WTC11 (cell line): ENCODE results near the gene CPPED1. TPM values are rescaled to one million over a fixed set of nuclear protein-coding genes. Genes with fewer than 3 reads are reported as not detected.

Experiments
- ATAC-seq: fragments of 200-7000 bp; cut with Tn5 transposase; 2 replicates; pipeline ENCODE4 v1.10.0; 2021; ENCODE audit warnings: mild to moderate bottlenecking, moderate library complexity
- CTCF ChIA-PET: fragments of 300-600 bp; sonication (Branson Sonifier 250); formaldehyde crosslinking; loops from one replicate; lab custom pipeline; 2021; ENCODE audit warnings: antibody characterized with exemption; lab: Charles Lee
- POLR2A ChIA-PET: fragments of 350-600 bp; sonication (Branson Sonifier 250); formaldehyde crosslinking; loops from one replicate; lab custom pipeline; 2021; ENCODE audit warnings: antibody characterized with exemption; lab: Charles Lee
- DNase-seq: peaks from one replicate; pipeline ENCODE4 v3.0.0; 2021; ENCODE audit warnings: low spot score
- H3K27ac Mint-ChIP-seq: 2 replicates; pipeline ENCODE4 v1.8.0; 2021; ENCODE audit warnings: mixed read lengths
- H3K27me3 Mint-ChIP-seq: 2 replicates; pipeline ENCODE4 v1.8.0; 2021; ENCODE audit warnings: low read depth, mild to moderate bottlenecking, moderate library complexity, mixed read lengths
- H3K36me3 Mint-ChIP-seq: 2 replicates; pipeline ENCODE4 v1.8.0; 2021; ENCODE audit warnings: mixed read lengths
- H3K4me1 Mint-ChIP-seq: 2 replicates; pipeline ENCODE4 v1.8.0; 2022; ENCODE audit warnings: mixed read lengths
- H3K4me3 Mint-ChIP-seq: 2 replicates; pipeline ENCODE4 v1.8.0; 2021; ENCODE audit warnings: mild to moderate bottlenecking, moderate library complexity, mixed read lengths
- H3K9me3 Mint-ChIP-seq: 2 replicates; pipeline ENCODE4 v1.8.0; 2021; ENCODE audit warnings: mixed read lengths
- ARID4B ChIP-seq: sonication (generic); formaldehyde crosslinking; IDR thresholded peaks from 2 replicates; pipeline ENCODE4 v1.8.0; 2023; ENCODE audit warnings: missing genetic modification reagents, mild to moderate bottlenecking, borderline replicate concordance
- ELF4 ChIP-seq: sonication (generic); formaldehyde crosslinking; IDR thresholded peaks from 2 replicates; pipeline ENCODE4 v1.8.1; 2022; ENCODE audit warnings: low read depth, mild to moderate bottlenecking, moderate library complexity, missing genetic modification reagents
- FOXJ3 ChIP-seq: sonication (generic); formaldehyde crosslinking; IDR thresholded peaks from 2 replicates; pipeline ENCODE4 v1.9.0; 2021; ENCODE audit warnings: missing genetic modification reagents, mild to moderate bottlenecking, borderline replicate concordance
- SP1 ChIP-seq: sonication (generic); formaldehyde crosslinking; conservative IDR thresholded peaks from 2 replicates; pipeline ENCODE4 v1.8.1; 2022; ENCODE audit warnings: missing genetic modification reagents
- ZNF232 ChIP-seq: sonication (generic); formaldehyde crosslinking; IDR thresholded peaks from 2 replicates; pipeline ENCODE4 v1.8.0; 2022; ENCODE audit warnings: mild to moderate bottlenecking, missing genetic modification reagents
- ZNF281 ChIP-seq: sonication (generic); formaldehyde crosslinking; IDR thresholded peaks from 2 replicates; pipeline ENCODE4 v1.8.0; 2023; ENCODE audit warnings: mild to moderate bottlenecking, missing genetic modification reagents
- ZSCAN18 ChIP-seq: fragments of 250-450 bp; sonication (Bioruptor Pico); IDR thresholded peaks from 2 replicates; pipeline ENCODE4 v2.1.2; 2022; ENCODE audit warnings: mild to moderate bottlenecking, moderate library complexity
- total RNA-seq: library from RNA; stranded (reverse); gene quantifications from 3 replicates; pipeline ENCODE4 v1.2.3, GENCODE V29; 2021
- TF ChIP-seq, protein P1 (sequence below): sonication (generic); formaldehyde crosslinking; IDR thresholded peaks from 2 replicates; pipeline ENCODE4 v1.8.1; 2022; ENCODE audit warnings: low read depth, missing genetic modification reagents, borderline replicate concordance
- TF ChIP-seq, protein P2 (sequence below): sonication (generic); formaldehyde crosslinking; IDR thresholded peaks from 2 replicates; pipeline ENCODE4 v1.8.1; 2022; ENCODE audit warnings: mild to moderate bottlenecking, moderate library complexity, missing genetic modification reagents
- TF ChIP-seq, protein P3 (sequence below): fragments of 250-450 bp; sonication (Bioruptor Pico); IDR thresholded peaks from 2 replicates; pipeline ENCODE4 v1.9.0; 2021; ENCODE audit warnings: mild to moderate bottlenecking

The CPPED1 gene
- total RNA-seq, 1 experiment from 2014 or later: 8.8 TPM

DNA sequence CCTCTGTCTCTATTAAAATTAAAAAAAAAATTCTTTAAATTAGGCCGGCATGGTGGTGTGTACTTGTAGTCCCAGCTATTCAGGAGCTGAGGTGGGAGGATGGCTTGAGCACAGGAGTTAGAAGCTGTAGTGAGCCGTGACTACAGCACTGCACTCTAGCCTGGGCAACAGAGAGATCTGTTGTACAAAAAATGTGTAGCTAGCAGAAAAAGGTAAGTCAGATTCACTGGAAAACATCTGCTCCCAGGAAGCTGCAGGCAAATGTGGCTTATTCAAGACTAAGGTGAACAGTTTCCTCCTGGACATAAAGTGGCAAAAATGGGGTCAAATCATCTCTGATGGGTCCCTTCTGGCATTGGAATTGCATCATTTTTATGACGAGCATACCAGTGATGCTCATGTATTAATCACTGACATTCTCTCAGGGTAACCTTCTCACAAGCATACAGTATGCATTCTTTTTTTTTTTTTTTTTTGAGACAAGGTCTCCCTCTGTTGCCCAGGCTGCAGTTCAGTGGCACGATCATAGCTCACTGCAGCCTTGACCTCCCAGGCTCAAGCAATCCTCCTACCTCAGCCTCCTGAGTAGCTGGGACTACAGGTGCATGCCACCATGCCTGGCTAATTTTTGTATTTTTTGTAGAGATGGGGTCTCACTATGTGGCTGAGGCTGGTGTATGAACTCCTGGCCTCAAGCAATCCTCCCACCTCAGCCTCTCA lies 48.7 kb downstream of the CPPED1 start (continued):
- no peak for TF ChIP-seq ARID4B (CRISPR knock-in tag)

DNA sequence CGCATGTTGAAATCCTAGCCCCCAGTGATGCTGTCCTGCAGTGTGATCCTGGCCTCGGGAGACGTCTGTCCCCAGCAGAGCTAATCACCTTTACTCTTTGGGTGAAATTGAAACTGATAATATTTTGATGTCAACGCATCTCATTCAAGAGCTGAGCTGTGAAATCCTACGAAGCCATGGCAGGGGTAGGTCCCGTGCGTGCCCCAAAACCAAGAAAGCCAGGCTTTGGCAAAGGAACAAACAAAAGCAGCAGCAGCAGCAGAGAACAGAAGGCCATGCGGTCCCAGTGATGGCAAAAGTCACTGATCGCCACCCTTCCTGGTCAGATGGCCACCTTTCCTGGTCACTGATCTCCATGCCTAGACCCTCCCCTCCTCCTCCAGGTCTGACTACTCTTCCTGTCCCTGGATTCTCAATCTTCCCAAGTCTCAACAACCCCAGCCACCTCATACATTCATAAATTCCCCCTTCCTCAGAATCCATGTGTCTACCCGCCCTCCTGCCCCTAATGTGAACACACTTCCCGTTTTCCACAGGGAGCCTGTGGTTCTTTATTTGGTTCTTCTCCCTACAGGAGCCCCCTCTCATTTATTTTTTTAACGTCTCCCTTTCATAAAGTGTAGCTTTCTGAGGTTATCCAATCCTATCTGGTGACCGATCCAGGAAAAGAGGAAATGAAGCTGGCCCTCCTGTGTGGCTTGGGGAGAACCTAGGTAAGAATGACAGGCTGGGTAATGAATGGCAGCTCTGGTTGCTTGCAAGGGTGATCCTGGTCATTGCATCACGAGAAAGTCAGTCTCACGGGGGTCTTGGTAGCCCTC lies 50.3 kb downstream of the CPPED1 start:
- Mint-ChIP-seq H3K4me3 (no peak overlapping the region), H3K27me3 (no peaks in the 10 kb centered on the region), H3K36me3 (no peaks in the 10 kb centered on the region), H3K27ac (no peak overlapping the region), H3K9me3 (no peaks in the 10 kb centered on the region), H3K4me1 (peaks cover 5% of the 10 kb centered on the region)
- no peak for DNase-seq
- CTCF ChIA-PET: interaction anchor here (1.2 kb wide), 1 partner anchor 13 kb away, joined by 3 read pairs; no protein-coding TSS in a partner anchor
- ATAC-seq: no peak
- POLR2A ChIA-PET: interaction anchor here (0.5 kb wide), 1 partner anchor 12 kb away, joined by 4 read pairs; no protein-coding TSS in a partner anchor
- TF ChIP-seq, protein P1, sequence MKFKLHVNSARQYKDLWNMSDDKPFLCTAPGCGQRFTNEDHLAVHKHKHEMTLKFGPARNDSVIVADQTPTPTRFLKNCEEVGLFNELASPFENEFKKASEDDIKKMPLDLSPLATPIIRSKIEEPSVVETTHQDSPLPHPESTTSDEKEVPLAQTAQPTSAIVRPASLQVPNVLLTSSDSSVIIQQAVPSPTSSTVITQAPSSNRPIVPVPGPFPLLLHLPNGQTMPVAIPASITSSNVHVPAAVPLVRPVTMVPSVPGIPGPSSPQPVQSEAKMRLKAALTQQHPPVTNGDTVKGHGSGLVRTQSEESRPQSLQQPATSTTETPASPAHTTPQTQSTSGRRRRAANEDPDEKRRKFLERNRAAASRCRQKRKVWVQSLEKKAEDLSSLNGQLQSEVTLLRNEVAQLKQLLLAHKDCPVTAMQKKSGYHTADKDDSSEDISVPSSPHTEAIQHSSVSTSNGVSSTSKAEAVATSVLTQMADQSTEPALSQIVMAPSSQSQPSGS: no peak
- TF ChIP-seq ZNF232 (CRISPR knock-in tag): no peak
- TF ChIP-seq, protein P2, sequence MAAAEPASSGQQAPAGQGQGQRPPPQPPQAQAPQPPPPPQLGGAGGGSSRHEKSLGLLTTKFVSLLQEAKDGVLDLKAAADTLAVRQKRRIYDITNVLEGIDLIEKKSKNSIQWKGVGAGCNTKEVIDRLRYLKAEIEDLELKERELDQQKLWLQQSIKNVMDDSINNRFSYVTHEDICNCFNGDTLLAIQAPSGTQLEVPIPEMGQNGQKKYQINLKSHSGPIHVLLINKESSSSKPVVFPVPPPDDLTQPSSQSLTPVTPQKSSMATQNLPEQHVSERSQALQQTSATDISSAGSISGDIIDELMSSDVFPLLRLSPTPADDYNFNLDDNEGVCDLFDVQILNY: no peak
- TF ChIP-seq SP1: no peak
- no peak for TF ChIP-seq ZNF281 (CRISPR knock-in tag)
- TF ChIP-seq ELF4 (CRISPR knock-in tag): no peak
- TF ChIP-seq, protein P3, sequence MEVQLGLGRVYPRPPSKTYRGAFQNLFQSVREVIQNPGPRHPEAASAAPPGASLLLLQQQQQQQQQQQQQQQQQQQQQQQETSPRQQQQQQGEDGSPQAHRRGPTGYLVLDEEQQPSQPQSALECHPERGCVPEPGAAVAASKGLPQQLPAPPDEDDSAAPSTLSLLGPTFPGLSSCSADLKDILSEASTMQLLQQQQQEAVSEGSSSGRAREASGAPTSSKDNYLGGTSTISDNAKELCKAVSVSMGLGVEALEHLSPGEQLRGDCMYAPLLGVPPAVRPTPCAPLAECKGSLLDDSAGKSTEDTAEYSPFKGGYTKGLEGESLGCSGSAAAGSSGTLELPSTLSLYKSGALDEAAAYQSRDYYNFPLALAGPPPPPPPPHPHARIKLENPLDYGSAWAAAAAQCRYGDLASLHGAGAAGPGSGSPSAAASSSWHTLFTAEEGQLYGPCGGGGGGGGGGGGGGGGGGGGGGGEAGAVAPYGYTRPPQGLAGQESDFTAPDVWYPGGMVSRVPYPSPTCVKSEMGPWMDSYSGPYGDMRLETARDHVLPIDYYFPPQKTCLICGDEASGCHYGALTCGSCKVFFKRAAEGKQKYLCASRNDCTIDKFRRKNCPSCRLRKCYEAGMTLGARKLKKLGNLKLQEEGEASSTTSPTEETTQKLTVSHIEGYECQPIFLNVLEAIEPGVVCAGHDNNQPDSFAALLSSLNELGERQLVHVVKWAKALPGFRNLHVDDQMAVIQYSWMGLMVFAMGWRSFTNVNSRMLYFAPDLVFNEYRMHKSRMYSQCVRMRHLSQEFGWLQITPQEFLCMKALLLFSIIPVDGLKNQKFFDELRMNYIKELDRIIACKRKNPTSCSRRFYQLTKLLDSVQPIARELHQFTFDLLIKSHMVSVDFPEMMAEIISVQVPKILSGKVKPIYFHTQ: no peak
- TF ChIP-seq FOXJ3: no peak
- no peak for TF ChIP-seq ARID4B (CRISPR knock-in tag)
- TF ChIP-seq ZSCAN18 (CRISPR knock-in tag): no peak
